LNCAP (cell line): Measurements from ENCODE around the gene CDC6.

Experiments used
- TF ChIP-seq, protein P1 (sequence below): fragments of 450-650 bp; IDR thresholded peaks from 2 replicates; pipeline ENCODE4 v1.5.1; 2017; ENCODE audit warnings: mild to moderate bottlenecking

The CDC6 gene

DNA sequence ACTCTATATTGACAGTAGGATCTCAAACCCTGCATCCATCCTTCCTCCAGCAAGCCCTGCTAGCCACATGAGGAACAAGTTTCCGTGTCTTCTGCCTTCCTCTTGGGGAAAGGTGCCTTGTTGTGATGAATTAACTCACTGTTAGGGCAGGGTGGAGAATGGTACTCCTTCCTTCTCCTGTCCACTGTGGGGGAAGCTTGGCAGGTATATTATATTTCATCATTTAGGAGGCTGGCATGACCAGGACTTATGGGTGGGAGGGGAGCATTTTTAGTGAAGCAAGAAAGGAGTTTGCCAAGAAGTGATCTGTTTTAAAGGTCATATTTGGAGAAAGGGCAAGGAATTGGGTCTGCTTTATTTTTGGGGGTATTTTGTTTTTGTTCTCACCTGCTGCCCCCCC is 9.3 kb upstream of the CDC6 start:
- TF ChIP-seq, protein P1, sequence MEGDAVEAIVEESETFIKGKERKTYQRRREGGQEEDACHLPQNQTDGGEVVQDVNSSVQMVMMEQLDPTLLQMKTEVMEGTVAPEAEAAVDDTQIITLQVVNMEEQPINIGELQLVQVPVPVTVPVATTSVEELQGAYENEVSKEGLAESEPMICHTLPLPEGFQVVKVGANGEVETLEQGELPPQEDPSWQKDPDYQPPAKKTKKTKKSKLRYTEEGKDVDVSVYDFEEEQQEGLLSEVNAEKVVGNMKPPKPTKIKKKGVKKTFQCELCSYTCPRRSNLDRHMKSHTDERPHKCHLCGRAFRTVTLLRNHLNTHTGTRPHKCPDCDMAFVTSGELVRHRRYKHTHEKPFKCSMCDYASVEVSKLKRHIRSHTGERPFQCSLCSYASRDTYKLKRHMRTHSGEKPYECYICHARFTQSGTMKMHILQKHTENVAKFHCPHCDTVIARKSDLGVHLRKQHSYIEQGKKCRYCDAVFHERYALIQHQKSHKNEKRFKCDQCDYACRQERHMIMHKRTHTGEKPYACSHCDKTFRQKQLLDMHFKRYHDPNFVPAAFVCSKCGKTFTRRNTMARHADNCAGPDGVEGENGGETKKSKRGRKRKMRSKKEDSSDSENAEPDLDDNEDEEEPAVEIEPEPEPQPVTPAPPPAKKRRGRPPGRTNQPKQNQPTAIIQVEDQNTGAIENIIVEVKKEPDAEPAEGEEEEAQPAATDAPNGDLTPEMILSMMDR = no peak

DNA sequence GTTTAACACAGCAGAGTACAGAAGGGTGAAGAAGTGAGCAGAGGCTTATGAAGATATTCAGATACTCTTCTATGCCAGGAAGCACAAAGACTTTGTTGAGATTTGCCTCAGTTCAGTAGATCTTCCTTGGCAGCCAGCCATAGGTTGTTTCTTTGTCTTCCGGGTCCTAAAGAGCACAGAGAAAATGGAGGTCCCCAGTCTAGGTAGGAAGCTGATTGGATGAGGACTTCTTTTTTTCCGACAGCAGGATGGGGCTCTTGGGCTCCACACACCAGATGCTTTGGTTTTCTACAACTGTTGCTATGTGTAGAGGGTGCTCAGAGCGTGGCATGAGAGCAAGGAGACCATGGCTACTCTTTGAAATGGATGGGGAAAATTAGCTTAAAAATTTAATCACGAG is 8.3 kb upstream of the CDC6 start:
- TF ChIP-seq, protein P1 = no peak

DNA sequence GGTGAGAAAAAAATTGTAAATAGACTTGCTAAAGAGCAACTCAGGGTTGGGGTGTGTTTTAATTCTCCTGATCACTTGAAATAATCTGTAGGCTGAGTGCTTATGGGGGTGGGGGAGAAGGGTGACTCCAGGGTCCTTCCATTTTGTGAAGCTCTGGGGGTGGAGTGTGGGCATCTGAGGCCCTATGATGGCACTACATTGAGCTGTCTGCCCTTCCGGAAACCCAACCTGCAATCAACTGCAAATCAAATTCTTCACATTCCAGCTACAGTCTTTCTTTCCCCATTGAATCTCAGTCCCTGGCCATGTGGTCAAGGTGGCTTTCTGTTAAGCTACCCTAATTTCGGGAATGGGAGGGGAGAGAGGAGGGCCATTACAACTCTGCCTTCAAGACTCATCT is 6.0 kb upstream of the CDC6 start:
- TF ChIP-seq, protein P1 = no peak

DNA sequence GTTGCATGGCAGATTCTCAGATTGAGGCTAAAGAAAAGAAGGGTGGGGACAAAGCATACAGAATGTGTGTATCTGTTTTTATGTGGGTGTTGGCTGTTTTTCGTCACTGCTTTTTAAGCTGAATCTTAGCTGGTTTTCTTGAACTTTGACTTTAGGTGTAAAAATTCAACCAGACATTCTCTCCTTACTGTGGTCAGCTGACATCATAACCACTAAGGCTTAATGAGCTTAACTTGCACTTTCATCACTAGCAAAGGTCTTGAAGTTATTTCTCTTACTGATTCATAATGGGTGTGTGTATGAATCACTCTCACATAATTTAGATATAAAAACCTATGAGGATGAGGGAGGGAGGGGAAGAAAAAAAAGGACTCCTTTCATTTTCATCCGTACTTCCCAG is 4.0 kb upstream of the CDC6 start:
- TF ChIP-seq, protein P1 = no peak

DNA sequence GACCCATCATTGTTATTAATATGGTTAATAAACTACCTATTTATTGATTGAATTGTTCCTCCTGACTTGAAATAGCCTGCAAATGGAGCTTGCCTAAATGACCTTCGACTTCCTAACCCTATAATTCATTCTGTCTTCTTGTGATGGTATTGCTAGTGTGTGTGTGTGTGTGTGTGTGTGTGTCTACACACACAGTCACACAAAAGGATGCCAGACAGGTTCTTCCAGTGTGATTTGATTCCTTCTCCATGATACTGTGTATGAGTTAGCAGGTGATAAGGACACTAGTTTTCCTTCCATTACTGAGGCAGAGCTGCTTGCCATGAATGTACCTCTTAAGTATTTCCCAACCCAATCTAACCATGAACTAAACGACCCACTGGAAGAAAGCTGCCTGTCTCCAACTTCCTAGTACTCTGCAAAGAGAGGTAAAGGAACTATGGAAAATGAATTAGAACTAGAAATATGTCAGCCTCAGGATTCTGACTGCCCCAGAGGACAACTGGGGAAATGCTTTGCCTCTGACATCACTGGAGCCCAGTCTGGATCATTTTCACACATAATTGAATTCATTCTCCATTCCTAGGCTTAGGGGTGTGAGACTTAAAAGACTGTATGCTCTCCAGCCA is 3.5 kb upstream of the CDC6 start:
- TF ChIP-seq, protein P1 = no peak

DNA sequence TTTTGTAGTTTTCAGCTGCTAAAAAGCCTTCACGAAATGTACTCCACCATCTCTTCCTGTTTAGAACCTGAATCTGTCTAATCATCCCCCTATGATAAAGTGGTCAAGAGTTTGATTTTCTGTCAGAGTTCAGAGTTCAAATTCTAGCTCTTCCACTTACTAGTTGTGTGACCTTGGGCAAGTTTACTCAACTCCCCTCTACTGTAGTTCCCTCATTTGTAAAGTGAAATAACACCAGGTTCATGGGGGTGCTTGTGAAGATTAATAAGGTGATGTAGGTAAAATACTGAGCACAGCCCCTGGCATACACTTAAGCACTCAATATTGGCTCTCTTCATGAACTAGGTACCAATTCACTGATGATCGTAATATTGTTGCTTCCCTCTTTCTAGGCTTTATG is 1.2 kb upstream of the CDC6 start:
- TF ChIP-seq, protein P1 = no peak

DNA sequence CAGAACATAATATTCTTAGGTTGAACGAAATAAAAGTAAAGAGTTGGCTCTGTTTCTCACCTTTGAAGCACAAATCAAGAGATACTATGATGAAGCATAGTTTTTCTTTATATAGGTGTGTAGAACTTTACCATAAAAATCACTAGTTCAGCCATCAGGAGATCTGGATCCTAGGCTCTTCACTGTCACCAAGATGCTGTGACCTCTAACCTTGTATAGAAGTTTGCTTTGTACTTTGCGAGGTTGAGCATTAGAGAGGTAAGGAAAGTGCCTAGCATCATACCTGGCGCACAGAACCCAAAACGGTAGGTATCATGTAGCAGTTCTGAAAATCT is 553 bp upstream of the CDC6 start:
- TF ChIP-seq, protein P1 = no peak

DNA sequence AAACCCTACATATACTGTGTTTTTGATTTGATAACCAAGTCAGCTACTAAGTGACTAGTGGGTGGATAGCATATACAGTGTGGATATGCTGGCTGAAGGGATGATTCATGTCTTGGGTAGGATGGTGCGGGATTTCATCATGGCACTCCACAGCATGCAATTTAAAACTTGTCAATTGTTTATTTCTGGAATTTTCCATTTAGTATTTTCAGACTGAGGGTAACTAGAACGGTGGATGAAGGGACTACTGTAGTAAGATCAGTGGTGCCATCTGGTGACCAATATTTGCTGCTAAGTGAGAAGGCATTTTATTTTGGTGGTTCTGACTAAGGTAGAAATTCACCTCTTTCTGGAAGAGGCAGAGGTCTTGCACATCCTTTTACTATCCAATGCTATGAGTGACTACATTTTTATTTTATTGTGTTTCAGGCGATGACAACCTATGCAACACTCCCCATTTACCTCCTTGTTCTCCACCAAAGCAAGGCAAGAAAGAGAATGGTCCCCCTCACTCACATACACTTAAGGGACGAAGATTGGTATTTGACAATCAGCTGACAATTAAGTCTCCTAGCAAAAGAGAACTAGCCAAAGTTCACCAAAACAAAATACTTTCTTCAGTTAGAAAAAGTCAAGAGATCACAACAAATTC is 3.1 kb downstream of the CDC6 start:
- TF ChIP-seq, protein P1 = peak; percentile 71
